K562 (cell line): Measurements from ENCODE around the gene TXNRD2. TPM values are rescaled to one million over a fixed set of nuclear protein-coding genes. Genes with fewer than 3 reads are reported as not detected.

ENCODE experiments used
- ADNP ChIP-seq: fragments of 200-800 bp; sonication (Bioruptor generic); IDR thresholded peaks from 2 replicates; pipeline ENCODE4 v1.6.1; 2016; ENCODE audit warnings: missing genetic modification characterization, missing compliant biosample characterization
- ARHGAP35 ChIP-seq: fragments of 450-650 bp; IDR thresholded peaks from 2 replicates; pipeline ENCODE4 v1.6.1; 2018; ENCODE audit not compliant: partially characterized antibody
- ARNT ChIP-seq, 2 experiments: fragments of 450-650 bp; IDR thresholded peaks; 2 replicates each; pipeline ENCODE4 v1.6.1; 2016; ENCODE audit warnings: mild to moderate bottlenecking in 1 of 2
- CGGBP1 ChIP-seq: fragments of 250-450 bp; sonication (Bioruptor Pico); IDR thresholded peaks from 2 replicates; pipeline ENCODE4 v1.9.0; 2021; ENCODE audit warnings: mild to moderate bottlenecking
- COPS2 ChIP-seq: fragments of 450-650 bp; conservative IDR thresholded peaks from 2 replicates; pipeline ENCODE4 v1.6.1; 2016; ENCODE audit warnings: mild to moderate bottlenecking, moderate library complexity
- CTBP1 ChIP-seq: fragments of 450-650 bp; IDR thresholded peaks from 2 replicates; pipeline ENCODE4 v1.6.1; 2016; ENCODE audit warnings: borderline replicate concordance
- HNRNPH1 ChIP-seq: fragments of 200-400 bp; formaldehyde crosslinking; optimal IDR thresholded peaks from 2 replicates; pipeline ENCODE3; 2017; ENCODE audit warnings: low read depth, mild to moderate bottlenecking, low read length, moderate library complexity
- KLF16 ChIP-seq: IDR thresholded peaks from 2 replicates; pipeline ENCODE4 v1.6.1; 2016; ENCODE audit warnings: antibody characterized with exemption
- MAFG ChIP-seq: fragments of 450-650 bp; conservative IDR thresholded peaks from 2 replicates; pipeline ENCODE4 v1.6.1; 2016; ENCODE audit warnings: missing genetic modification characterization, missing compliant biosample characterization
- MCM5 ChIP-seq: fragments of 450-650 bp; IDR thresholded peaks from 2 replicates; pipeline ENCODE4 v1.6.1; 2016; ENCODE audit warnings: low read depth
- MTA3 ChIP-seq: fragments of 450-650 bp; formaldehyde crosslinking; IDR thresholded peaks from 2 replicates; pipeline ENCODE4 v1.6.1; 2017; ENCODE audit warnings: mild to moderate bottlenecking, borderline replicate concordance
- NR4A1 ChIP-seq, 2 experiments: fragments of 250-450 bp in 1 of 2; fragments of 450-650 bp in 1 of 2; sonication (Bioruptor Pico) in 1 of 2; IDR thresholded peaks; 2 replicates each; pipeline versions ENCODE4 v1.4.0 to v1.6.1; 2016 to 2020; ENCODE audit warnings: mild to moderate bottlenecking in 2 of 2, missing compliant biosample characterization in 1 of 2, missing genetic modification characterization in 1 of 2, moderate library complexity in 1 of 2
- PHF8 ChIP-seq: fragments of 200-600 bp; sonication (generic); IDR thresholded peaks from 2 replicates; pipeline ENCODE4 v1.6.1; 2012; ENCODE audit warnings: mixed run types, mild to moderate bottlenecking, inconsistent platforms, low read length, moderate library complexity, borderline replicate concordance
- SP2 ChIP-seq: IDR thresholded peaks from 2 replicates; pipeline ENCODE4 v1.6.1; 2011; ENCODE audit warnings: mild to moderate bottlenecking, low read depth, low read length, moderate library complexity; ENCODE audit not compliant: poor library complexity, severe bottlenecking; ENCODE audit errors: extremely low read depth
- SRSF9 ChIP-seq: fragments of 200-400 bp; formaldehyde crosslinking; IDR thresholded peaks from 2 replicates; pipeline ENCODE4 v1.6.1; 2017; ENCODE audit warnings: low read depth, low read length, borderline replicate concordance
- TCF7L2 ChIP-seq: fragments of 150-350 bp; IDR thresholded peaks from 2 replicates; pipeline ENCODE4 v1.6.1; 2016; ENCODE audit warnings: low read depth, mild to moderate bottlenecking, low read length, moderate library complexity
- ZNF146 ChIP-seq: IDR thresholded peaks from one replicate; pipeline ENCODE4 v1.6.1; 2018; ENCODE audit warnings: missing compliant biosample characterization; ENCODE audit not compliant: unreplicated experiment
- ZNF77 ChIP-seq: fragments of 250-450 bp; sonication (Bioruptor Pico); IDR thresholded peaks from 2 replicates; pipeline ENCODE4 v1.5.0; 2020
- polyA plus RNA-seq, 8 experiments: library from polyadenylated mRNA; depleted of rRNA in 4 of 8; stranded (reverse) in 5 of 8; unstranded in 3 of 8; fragments of >200 nt; fragmentation: Nextera tagmentation in 2 of 8; fragmentation: Illumina TruSeq in 1 of 8; extraction: Ambion mirVana in 2 of 8; extraction: Trizol in 1 of 8; gene quantifications; 2 replicates each; pipeline versions ENCODE4 v1.2.1 to v1.2.3, GENCODE V29; 2011 to 2014; ENCODE audit warnings: inconsistent platforms in 1 of 8, missing spikeins in 1 of 8
- total RNA-seq, 7 experiments: library from RNA; depleted of rRNA in 6 of 7; stranded (reverse); fragments of >200 nt in 6 of 7; fragmentation: Illumina TruSeq in 2 of 7; extraction: Trizol in 2 of 7; gene quantifications; 2 replicates each; pipeline versions ENCODE4 v1.2.1 to v1.2.3, GENCODE V29; 2011 to 2021; ENCODE audit warnings: low replicate concordance in 1 of 7
- TF ChIP-seq, protein P1 (sequence below): fragments of 250-450 bp; sonication (Bioruptor Pico); IDR thresholded peaks from 2 replicates; pipeline ENCODE4 v1.5.0; 2021
- TF ChIP-seq, protein P2 (sequence below): fragments of 250-450 bp; sonication (Bioruptor Pico); IDR thresholded peaks from 2 replicates; pipeline ENCODE4 v1.4.0; 2020; ENCODE audit warnings: mild to moderate bottlenecking, moderate library complexity, borderline replicate concordance
- TF ChIP-seq, protein P3 (sequence below): fragments of 450-650 bp; IDR thresholded peaks from 2 replicates; pipeline ENCODE4 v1.6.1; 2016; ENCODE audit warnings: antibody characterized with exemption

TXNRD2 gene
- total and polyA plus RNA-seq, 9 of the 15 experiments (the other 6 are each of a cell fraction or from before 2014, with no cell fraction given) = 3.3 to 80.2 (median 49.4) TPM

DNA sequence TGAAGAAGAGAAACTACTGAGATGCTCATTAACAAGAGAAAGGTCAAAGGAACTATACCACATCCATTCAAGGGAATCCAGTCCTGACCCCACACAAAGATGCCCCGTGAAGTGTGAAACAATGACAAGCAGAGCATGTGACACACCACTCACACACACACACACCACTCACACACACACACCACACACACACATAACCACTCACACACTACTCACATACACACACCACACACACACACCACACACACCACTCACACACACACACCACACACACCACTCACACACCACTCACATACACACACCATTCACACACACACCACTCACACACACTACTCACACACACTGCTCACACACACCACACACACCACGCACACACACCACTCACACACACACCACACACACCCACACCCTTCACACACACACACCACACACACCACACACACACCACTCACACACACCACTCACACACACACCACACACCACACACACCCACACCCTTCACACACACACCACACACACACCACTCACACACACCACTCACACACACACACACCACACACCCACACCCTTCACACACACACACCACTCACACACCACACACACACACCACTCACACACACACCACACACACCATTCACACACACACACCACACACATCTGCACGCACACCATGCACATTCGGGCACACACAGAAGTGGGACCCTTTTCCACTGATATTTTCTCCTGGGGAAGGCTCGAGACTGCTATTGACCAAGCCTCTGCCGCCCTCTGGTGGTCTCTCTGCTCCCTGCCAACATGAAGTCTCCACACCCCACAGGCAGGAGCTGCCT, 32.1 kb downstream of the TXNRD2 start (continued):
- TF ChIP-seq MTA3 (0 out of 2 replicates have a peak, but pooled peaks have one; percentile 75), COPS2 (no peak), NR4A1 (CRISPR knock-in tag; IDR thresholded peaks at IDR 0.05) (no peak; the same call in 1 of the 2 replicates), NR4A1 (tag; IDR thresholded peaks at IDR 0.05) (peak; percentile 42; the same call in 1 of the 2 replicates), ARNT (IDR thresholded peaks at IDR 0.05) (peak; percentile 88 to 97; a peak in 3 of 4 replicates), CGGBP1 (CRISPR knock-in tag) (0 out of 2 replicates have a peak, but pooled peaks have one; percentile 26), ADNP (tag) (no peak; the same call in 1 of the 2 replicates), SRSF9 (no peak), MAFG (tag) (no peak), CTBP1 (peak; percentile 92; the same call in 1 of the 2 replicates), ARHGAP35 (peak; percentile 91), ZNF146 (CRISPR knock-in tag) (no peak), PHF8 (0 out of 2 replicates have a peak, but pooled peaks have one; percentile 9), HNRNPH1 (no peak), ZNF77 (CRISPR knock-in tag) (no peak), TCF7L2 (0 out of 2 replicates have a peak, but pooled peaks have one; percentile 30), KLF16 (no peak), MCM5 (no peak), SP2 (no peak)
- TF ChIP-seq, protein P1, sequence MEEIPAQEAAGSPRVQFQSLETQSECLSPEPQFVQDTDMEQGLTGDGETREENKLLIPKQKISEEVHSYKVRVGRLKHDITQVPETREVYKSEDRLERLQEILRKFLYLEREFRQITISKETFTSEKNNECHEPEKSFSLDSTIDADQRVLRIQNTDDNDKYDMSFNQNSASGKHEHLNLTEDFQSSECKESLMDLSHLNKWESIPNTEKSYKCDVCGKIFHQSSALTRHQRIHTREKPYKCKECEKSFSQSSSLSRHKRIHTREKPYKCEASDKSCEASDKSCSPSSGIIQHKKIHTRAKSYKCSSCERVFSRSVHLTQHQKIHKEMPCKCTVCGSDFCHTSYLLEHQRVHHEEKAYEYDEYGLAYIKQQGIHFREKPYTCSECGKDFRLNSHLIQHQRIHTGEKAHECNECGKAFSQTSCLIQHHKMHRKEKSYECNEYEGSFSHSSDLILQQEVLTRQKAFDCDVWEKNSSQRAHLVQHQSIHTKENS = no peak
- TF ChIP-seq, protein P2, sequence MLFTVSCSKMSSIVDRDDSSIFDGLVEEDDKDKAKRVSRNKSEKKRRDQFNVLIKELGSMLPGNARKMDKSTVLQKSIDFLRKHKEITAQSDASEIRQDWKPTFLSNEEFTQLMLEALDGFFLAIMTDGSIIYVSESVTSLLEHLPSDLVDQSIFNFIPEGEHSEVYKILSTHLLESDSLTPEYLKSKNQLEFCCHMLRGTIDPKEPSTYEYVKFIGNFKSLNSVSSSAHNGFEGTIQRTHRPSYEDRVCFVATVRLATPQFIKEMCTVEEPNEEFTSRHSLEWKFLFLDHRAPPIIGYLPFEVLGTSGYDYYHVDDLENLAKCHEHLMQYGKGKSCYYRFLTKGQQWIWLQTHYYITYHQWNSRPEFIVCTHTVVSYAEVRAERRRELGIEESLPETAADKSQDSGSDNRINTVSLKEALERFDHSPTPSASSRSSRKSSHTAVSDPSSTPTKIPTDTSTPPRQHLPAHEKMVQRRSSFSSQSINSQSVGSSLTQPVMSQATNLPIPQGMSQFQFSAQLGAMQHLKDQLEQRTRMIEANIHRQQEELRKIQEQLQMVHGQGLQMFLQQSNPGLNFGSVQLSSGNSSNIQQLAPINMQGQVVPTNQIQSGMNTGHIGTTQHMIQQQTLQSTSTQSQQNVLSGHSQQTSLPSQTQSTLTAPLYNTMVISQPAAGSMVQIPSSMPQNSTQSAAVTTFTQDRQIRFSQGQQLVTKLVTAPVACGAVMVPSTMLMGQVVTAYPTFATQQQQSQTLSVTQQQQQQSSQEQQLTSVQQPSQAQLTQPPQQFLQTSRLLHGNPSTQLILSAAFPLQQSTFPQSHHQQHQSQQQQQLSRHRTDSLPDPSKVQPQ = no peak
- TF ChIP-seq, protein P3, sequence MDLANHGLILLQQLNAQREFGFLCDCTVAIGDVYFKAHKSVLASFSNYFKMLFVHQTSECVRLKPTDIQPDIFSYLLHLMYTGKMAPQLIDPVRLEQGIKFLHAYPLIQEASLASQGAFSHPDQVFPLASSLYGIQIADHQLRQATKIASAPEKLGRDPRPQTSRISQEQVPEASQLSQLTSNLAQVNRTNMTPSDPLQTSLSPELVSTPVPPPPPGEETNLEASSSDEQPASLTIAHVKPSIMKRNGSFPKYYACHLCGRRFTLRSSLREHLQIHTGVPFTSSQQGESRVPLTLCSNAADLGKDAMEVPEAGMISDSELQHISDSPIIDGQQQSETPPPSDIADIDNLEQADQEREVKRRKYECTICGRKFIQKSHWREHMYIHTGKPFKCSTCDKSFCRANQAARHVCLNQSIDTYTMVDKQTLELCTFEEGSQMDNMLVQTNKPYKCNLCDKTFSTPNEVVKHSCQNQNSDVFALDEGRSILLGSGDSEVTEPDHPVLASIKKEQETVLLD = peak; percentile 93
